Choroid plexus epithelial cell (primary cell): Measurements from ENCODE around the gene ZNF23.
A peak's percentile ranks its signal among the peaks of the same experiment; 100 is the strongest.

Experiments
- DNase-seq: peaks from one replicate; pipeline ENCODE4 v3.0.0-alpha.2; 2010; ENCODE audit warnings: low read depth
- H3K4me3 ChIP-seq: 2 replicates; pipeline ENCODE4 v1.5.1; 2011; ENCODE audit warnings: low read depth, mild to moderate bottlenecking, control low read depth, low read length, moderate library complexity
- CTCF ChIP-seq: conservative IDR thresholded peaks from 2 replicates; pipeline ENCODE4 v1.5.1; 2011; ENCODE audit warnings: low read depth, mild to moderate bottlenecking, control low read depth, inconsistent platforms, low read length, moderate library complexity

Gene ZNF23

DNA sequence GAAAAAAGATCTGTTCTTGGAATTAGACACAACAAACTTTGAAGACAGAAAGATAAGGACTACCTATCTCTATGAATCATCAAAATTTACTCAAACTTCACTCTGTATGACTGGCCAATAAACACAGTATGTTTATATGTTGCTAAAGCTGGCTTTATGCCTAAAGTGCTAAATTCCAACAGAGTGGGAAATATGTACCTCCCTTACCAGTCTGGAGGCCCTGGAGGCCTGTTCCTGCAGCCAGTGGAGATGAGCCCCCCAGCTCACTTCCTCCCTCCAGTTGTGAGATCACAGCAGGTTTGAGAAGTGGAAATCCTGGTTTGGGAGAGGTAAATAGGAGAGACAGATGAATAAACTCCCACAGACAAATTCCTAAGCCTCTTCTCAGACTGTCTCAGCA is 9.0 kb downstream of the ZNF23 start:
- no peak for TF ChIP-seq CTCF
- no peak overlapping the region for H3K4me3 ChIP-seq
- DNase-seq = peak; percentile 37

DNA sequence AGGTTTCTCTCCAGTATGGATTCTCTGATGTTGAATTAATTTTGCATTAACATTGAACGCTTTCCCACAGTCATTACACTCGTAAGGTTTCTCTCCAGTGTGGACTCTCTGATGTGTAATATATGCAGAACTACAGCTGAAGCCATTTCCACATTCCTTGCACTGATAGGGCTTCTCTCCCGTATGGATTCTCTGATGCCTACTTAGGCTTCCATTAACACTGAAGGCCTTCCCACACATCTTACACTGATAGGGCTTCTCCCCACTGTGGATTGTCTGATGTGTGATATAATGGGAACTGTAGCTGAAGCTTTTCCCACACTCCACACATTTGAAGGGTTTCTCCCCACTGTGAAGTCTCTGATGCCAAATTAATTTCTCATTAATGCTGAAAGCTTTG is 13.0 kb downstream of the ZNF23 start:
- no peak for DNase-seq
- TF ChIP-seq CTCF = no peak
- H3K4me3 ChIP-seq = no peak overlapping the region

GRCh38 chr16:71448274-71448866 is 13.7 kb downstream of the ZNF23 start:
- DNase-seq = no peak
- no peak for TF ChIP-seq CTCF
- no peak overlapping the region for H3K4me3 ChIP-seq

DNA sequence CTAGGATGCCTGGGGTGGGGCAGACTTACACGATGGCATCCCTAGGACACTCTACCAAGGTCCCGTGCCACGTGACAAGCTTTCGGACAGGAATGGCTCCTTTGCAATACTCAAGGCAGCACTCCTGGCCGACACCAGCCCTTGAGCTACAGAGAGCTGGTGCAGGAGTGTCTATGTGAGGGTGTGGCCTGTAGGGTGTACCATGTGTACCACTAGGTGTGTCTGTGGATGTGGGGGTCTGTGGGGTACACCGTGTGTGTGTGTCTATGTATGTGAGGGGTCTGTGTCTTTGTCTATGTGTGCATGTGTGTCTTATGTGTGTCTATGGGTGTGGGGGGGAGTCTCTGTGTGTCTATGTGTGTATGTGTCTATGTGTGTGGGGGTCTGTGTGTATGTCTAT is 18.3 kb downstream of the ZNF23 start:
- no peak for TF ChIP-seq CTCF
- no peak overlapping the region for H3K4me3 ChIP-seq
- no peak for DNase-seq

- DNase-seq = no peak
- H3K4me3 ChIP-seq = no peak within 1 kb of the TSS
- no peak for TF ChIP-seq CTCF
These were observed 20.0 kb downstream of the ZNF23 start, which contains the start of gene TLE7 for GRCh38 chr16:71442051-71442440. TSS of gene TLE7 (minus strand) at chr16:71442054. CDS start at chr16:71433324, 8,730 bp downstream.

GRCh38 chr16:71441348-71442050 is 20.5 kb downstream of the ZNF23 start:
- no peak overlapping the region for H3K4me3 ChIP-seq
- peak; percentile 7 for TF ChIP-seq CTCF
- DNase-seq = no peak

DNA sequence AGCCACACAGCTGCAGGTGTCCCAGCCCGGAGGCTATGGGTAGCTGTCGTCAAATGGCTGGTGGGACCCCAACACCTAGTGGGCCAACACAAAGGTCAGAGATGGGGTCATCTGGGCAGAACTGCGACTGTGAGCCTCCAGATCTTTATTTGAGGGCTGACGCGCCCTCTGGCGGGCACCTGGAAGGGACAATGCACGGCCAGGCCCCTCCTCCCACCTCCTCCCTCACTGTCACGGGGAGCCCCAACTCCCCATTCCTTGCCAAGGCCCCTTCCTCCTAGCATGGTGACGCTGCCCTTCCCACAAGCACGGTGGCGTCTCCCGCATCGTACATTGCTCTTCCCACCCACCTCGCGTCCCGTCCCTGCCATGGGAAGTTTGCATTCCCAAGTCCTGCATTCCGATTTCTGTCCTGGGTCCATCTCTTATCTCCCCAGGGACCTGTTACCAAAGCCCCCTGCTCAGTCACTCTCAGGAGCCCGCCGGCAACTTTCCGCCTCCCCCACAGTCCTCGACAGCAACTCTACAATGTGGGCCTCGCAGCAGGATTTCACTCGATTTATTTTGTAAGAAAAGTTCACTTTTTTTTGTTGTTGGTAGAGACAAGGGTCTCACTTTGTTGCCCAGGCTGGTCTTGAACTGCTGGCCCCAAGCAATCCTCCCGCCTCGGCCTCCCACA is 21.2 kb downstream of the ZNF23 start:
- no peak for DNase-seq
- H3K4me3 ChIP-seq = no peak overlapping the region
- TF ChIP-seq CTCF = peak; percentile 9
